Measurements from ENCODE around the gene SLC6A5.

DNA sequence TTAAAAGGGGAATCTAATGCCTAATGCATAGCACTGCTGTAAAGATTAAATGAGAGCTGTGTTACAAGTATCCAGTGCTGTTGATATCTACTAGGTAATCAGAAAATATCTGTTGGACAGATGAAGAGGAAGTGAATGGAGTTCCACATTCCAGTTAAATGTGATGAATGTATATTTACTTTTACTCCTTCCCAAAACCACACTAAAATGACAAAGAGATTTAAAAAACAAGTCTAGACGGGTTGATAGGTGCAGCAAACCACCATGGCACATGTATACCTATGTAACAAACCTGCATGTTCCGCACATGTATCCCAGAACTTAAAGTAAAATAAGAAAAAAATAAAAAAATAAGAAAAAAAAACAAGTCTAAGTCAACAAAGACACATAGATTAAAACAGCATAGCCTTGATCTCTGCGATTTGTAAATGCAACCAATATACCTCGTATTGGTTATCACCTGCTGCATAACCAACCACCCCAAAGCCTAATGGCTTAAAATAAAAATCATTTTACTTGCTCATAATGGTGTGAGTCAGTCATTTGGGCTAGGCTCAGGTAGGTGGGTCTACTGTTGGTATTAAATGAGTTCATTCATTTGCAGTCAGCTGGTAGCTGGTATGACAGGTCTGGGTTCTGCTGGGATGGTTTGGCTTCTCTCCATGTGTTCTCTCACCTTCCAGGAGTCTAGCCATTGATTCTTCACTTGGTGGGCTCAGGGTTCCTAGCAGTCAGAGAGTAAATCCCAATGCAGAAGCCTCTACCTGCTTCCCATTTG is 39.7 kb upstream of the SLC6A5 start:
- TF ChIP-seq, protein P1, sequence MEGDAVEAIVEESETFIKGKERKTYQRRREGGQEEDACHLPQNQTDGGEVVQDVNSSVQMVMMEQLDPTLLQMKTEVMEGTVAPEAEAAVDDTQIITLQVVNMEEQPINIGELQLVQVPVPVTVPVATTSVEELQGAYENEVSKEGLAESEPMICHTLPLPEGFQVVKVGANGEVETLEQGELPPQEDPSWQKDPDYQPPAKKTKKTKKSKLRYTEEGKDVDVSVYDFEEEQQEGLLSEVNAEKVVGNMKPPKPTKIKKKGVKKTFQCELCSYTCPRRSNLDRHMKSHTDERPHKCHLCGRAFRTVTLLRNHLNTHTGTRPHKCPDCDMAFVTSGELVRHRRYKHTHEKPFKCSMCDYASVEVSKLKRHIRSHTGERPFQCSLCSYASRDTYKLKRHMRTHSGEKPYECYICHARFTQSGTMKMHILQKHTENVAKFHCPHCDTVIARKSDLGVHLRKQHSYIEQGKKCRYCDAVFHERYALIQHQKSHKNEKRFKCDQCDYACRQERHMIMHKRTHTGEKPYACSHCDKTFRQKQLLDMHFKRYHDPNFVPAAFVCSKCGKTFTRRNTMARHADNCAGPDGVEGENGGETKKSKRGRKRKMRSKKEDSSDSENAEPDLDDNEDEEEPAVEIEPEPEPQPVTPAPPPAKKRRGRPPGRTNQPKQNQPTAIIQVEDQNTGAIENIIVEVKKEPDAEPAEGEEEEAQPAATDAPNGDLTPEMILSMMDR (IDR thresholded peaks at IDR 0.05; ENCODE audit: low read length), result no peak
- TF ChIP-seq EZH2 (optimal IDR thresholded peaks at IDR 0.05; ENCODE audit: low read depth, low read length) (no peak), EZH2phosphoT487 (IDR thresholded peaks at IDR 0.05; ENCODE audit: low read length) (no peak)
